ENCODE data around the gene SGCD.

Gene SGCD

GRCh38 chr5:156366521-156366920 is 39.6 kb downstream of the SGCD start:
- no peaks in the 10 kb centered on the region for H3K79me2 ChIP-seq
- H3K27me3 ChIP-seq (ENCODE audit: control insufficient read depth, insufficient read depth, low read length) = no peaks in the 10 kb centered on the region
- H3K36me3 ChIP-seq (ENCODE audit: control insufficient read depth, insufficient read depth, low read length) = no peaks in the 10 kb centered on the region
- H3K4me2 ChIP-seq (ENCODE audit: low read length) = no peak overlapping the region
- no peak for TF ChIP-seq CTCF (IDR thresholded peaks at IDR 0.05)
- no peak overlapping the region for H3K9ac ChIP-seq
- no peaks in the 10 kb centered on the region for H3K4me1 ChIP-seq
- no peak overlapping the region for H3K27ac ChIP-seq
- no peak overlapping the region for H2AFZ ChIP-seq
- no peak overlapping the region for H3K4me3 ChIP-seq (ENCODE audit: low read depth, low read length)
- no peaks in the 10 kb centered on the region for H3K9me3 ChIP-seq (ENCODE audit: control insufficient read depth, low read length)

- no peak overlapping the region for H3K27ac ChIP-seq
- no peaks in the 10 kb centered on the region for H3K9me3 ChIP-seq (ENCODE audit: control insufficient read depth, low read length)
- no peaks in the 10 kb centered on the region for H3K79me2 ChIP-seq
- no peak overlapping the region for H3K9ac ChIP-seq
- no peaks in the 10 kb centered on the region for H3K36me3 ChIP-seq (ENCODE audit: control insufficient read depth, insufficient read depth, low read length)
- no peaks in the 10 kb centered on the region for H3K4me1 ChIP-seq
- no peak for TF ChIP-seq CTCF (IDR thresholded peaks at IDR 0.05)
- H3K4me3 ChIP-seq (ENCODE audit: low read depth, low read length) = no peak overlapping the region
- no peak overlapping the region for H3K4me2 ChIP-seq (ENCODE audit: low read length)
- H3K27me3 ChIP-seq (ENCODE audit: control insufficient read depth, insufficient read depth, low read length) = no peaks in the 10 kb centered on the region
- H2AFZ ChIP-seq = no peak overlapping the region
These were observed 40.6 kb downstream of the SGCD start for GRCh38 chr5:156367597-156367996.

GRCh38 chr5:156375895-156376495 is 49.0 kb downstream of the SGCD start:
- Histone ChIP-seq H3K79me2 (no peaks in the 10 kb centered on the region), H3K4me1 (no peaks in the 10 kb centered on the region), H3K4me2 (ENCODE audit: low read length) (no peak overlapping the region), H3K4me3 (ENCODE audit: low read depth, low read length) (no peak overlapping the region), H3K9me3 (ENCODE audit: control insufficient read depth, low read length) (no peaks in the 10 kb centered on the region), H3K36me3 (ENCODE audit: control insufficient read depth, insufficient read depth, low read length) (no peaks in the 10 kb centered on the region), H2AFZ (no peak overlapping the region), H3K27ac (no peak overlapping the region), H3K27me3 (ENCODE audit: control insufficient read depth, insufficient read depth, low read length) (no peaks in the 10 kb centered on the region), H3K9ac (no peak overlapping the region)
- TF ChIP-seq CTCF (IDR thresholded peaks at IDR 0.05) = no peak

- H2AFZ ChIP-seq = no peak overlapping the region
- H3K36me3 ChIP-seq (ENCODE audit: control insufficient read depth, insufficient read depth, low read length) = no peaks in the 10 kb centered on the region
- H3K79me2 ChIP-seq = no peaks in the 10 kb centered on the region
- no peak for TF ChIP-seq CTCF (IDR thresholded peaks at IDR 0.05)
- no peak overlapping the region for H3K27ac ChIP-seq
- H3K4me1 ChIP-seq = no peaks in the 10 kb centered on the region
- H3K4me3 ChIP-seq (ENCODE audit: low read depth, low read length) = no peak overlapping the region
- H3K9ac ChIP-seq = no peak overlapping the region
- no peaks in the 10 kb centered on the region for H3K9me3 ChIP-seq (ENCODE audit: control insufficient read depth, low read length)
- H3K27me3 ChIP-seq (ENCODE audit: control insufficient read depth, insufficient read depth, low read length) = no peaks in the 10 kb centered on the region
- no peak overlapping the region for H3K4me2 ChIP-seq (ENCODE audit: low read length)
These were observed 49.8 kb downstream of the SGCD start for GRCh38 chr5:156376751-156377150.

- H2AFZ ChIP-seq = no peak overlapping the region
- no peaks in the 10 kb centered on the region for H3K27me3 ChIP-seq (ENCODE audit: control insufficient read depth, insufficient read depth, low read length)
- no peak for TF ChIP-seq CTCF (IDR thresholded peaks at IDR 0.05)
These were observed 51.2 kb downstream of the SGCD start for GRCh38 chr5:156378159-156378558.

More at GRCh38 chr5:156378159-156378558, 51.2 kb downstream of the SGCD start:
- H3K9me3 ChIP-seq (ENCODE audit: control insufficient read depth, low read length) = no peaks in the 10 kb centered on the region
- no peak overlapping the region for H3K27ac ChIP-seq
- peaks cover 3% of the 10 kb centered on the region for H3K79me2 ChIP-seq
- no peak overlapping the region for H3K9ac ChIP-seq
- no peaks in the 10 kb centered on the region for H3K4me1 ChIP-seq
- no peaks in the 10 kb centered on the region for H3K36me3 ChIP-seq (ENCODE audit: control insufficient read depth, insufficient read depth, low read length)
- no peak overlapping the region for H3K4me3 ChIP-seq (ENCODE audit: low read depth, low read length)
- H3K4me2 ChIP-seq (ENCODE audit: low read length) = no peak overlapping the region
